ENCODE measurements around the gene GRM7. TPM values are rescaled to one million over a fixed set of nuclear protein-coding genes. Genes with fewer than 3 reads are reported as not detected.

GRM7 gene
- total RNA-seq, 1 experiment from 2014 or later, result not detected

- Histone ChIP-seq H3K9me2 (replicated peaks; ENCODE audit: low read length) (no peaks in the 10 kb centered on the region), H2AFZ (ENCODE audit: low read length) (no peak overlapping the region), H3K27ac (ENCODE audit: low read length) (no peak overlapping the region), H3K9ac (ENCODE audit: low read length) (no peak overlapping the region), H3K4me1 (ENCODE audit: insufficient read depth, low read length) (no peaks in the 10 kb centered on the region), H3K9me3 (ENCODE audit: low read length) (peaks cover 22% of the 10 kb centered on the region; the same call in 1 of the 2 replicates), H4K20me1 (ENCODE audit: low read length) (no peaks in the 10 kb centered on the region), H3K4me2 (ENCODE audit: low read length) (no peak overlapping the region), H3K27me3 (ENCODE audit: low read length) (no peaks in the 10 kb centered on the region), H3K79me2 (ENCODE audit: low read length) (no peaks in the 10 kb centered on the region), H3K36me3 (ENCODE audit: low read depth, low read length) (no peaks in the 10 kb centered on the region), H3K4me3 (ENCODE audit: low read length) (no peak overlapping the region), H3F3A (ENCODE audit: low read length, unreplicated experiment) (no peaks in the 10 kb centered on the region)
- intact Hi-C loops (cut with micrococcal nuclease), result no loop called here
- ChIA-PET CTCF (no interaction called here), POLR2A (ENCODE audit: unreplicated experiment) (no interaction called here)
- ATAC-seq (no peak), DNase-seq (no peak)
- TF ChIP-seq EZH2phosphoT487 (IDR thresholded peaks at IDR 0.05; ENCODE audit: borderline replicate concordance, low read length), result no peak
- TF ChIP-seq CTCF (conservative IDR thresholded peaks at IDR 0.05; ENCODE audit: low read depth, low read length), result no peak
- no peak for TF ChIP-seq EZH2 (IDR thresholded peaks at IDR 0.05; ENCODE audit: low read length, unreplicated experiment)
- no TSS peak for BruUV-seq (replicated peaks)
Measured at GRCh38 chr3:7574435-7574834, 713.5 kb downstream of the GRM7 start.

- H2AFZ ChIP-seq (ENCODE audit: low read length), result no peak overlapping the region
- no peaks in the 10 kb centered on the region for H3K9me2 ChIP-seq (replicated peaks; ENCODE audit: low read length)
- ATAC-seq, result no peak
- no peaks in the 10 kb centered on the region for H3K27me3 ChIP-seq (ENCODE audit: low read length)
- no peaks in the 10 kb centered on the region for H3K79me2 ChIP-seq (ENCODE audit: low read length)
- ChIA-PET CTCF (no interaction called here), POLR2A (ENCODE audit: unreplicated experiment) (no interaction called here)
- H4K20me1 ChIP-seq (ENCODE audit: low read length), result no peaks in the 10 kb centered on the region
- TF ChIP-seq EZH2phosphoT487 (IDR thresholded peaks at IDR 0.05; ENCODE audit: borderline replicate concordance, low read length), result no peak
- no peak for TF ChIP-seq EZH2 (IDR thresholded peaks at IDR 0.05; ENCODE audit: low read length, unreplicated experiment)
- H3K4me3 ChIP-seq (ENCODE audit: low read length), result no peak overlapping the region
- BruUV-seq (replicated peaks), result no TSS peak
- no peaks in the 10 kb centered on the region for H3K4me1 ChIP-seq (ENCODE audit: insufficient read depth, low read length)
- no peak overlapping the region for H3K27ac ChIP-seq (ENCODE audit: low read length)
- peaks cover 30% of the 10 kb centered on the region; the same call in 1 of the 2 replicates for H3K9me3 ChIP-seq (ENCODE audit: low read length)
- H3K36me3 ChIP-seq (ENCODE audit: low read depth, low read length), result no peaks in the 10 kb centered on the region
- DNase-seq, result no peak
- intact Hi-C loops (cut with micrococcal nuclease), result no loop called here
- no peaks in the 10 kb centered on the region for H3F3A ChIP-seq (ENCODE audit: low read length, unreplicated experiment)
- H3K4me2 ChIP-seq (ENCODE audit: low read length), result no peak overlapping the region
- no peak overlapping the region for H3K9ac ChIP-seq (ENCODE audit: low read length)
Measured at GRCh38 chr3:7576071-7576470, 715.2 kb downstream of the GRM7 start.

GRCh38 chr3:7576506-7576905 lies 715.6 kb downstream of the GRM7 start:
- no peak overlapping the region for H3K4me3 ChIP-seq (ENCODE audit: low read length)
- H3K27me3 ChIP-seq (ENCODE audit: low read length), result no peaks in the 10 kb centered on the region
- intact Hi-C loops (cut with micrococcal nuclease), result no loop called here
- no peaks in the 10 kb centered on the region for H3K4me1 ChIP-seq (ENCODE audit: insufficient read depth, low read length)
- no peaks in the 10 kb centered on the region for H3K79me2 ChIP-seq (ENCODE audit: low read length)
- peaks cover 30% of the 10 kb centered on the region; the same call in 1 of the 2 replicates for H3K9me3 ChIP-seq (ENCODE audit: low read length)
- H3F3A ChIP-seq (ENCODE audit: low read length, unreplicated experiment), result no peaks in the 10 kb centered on the region
- CTCF ChIA-PET, result no interaction called here
- TF ChIP-seq EZH2phosphoT487 (IDR thresholded peaks at IDR 0.05; ENCODE audit: borderline replicate concordance, low read length), result no peak
- TF ChIP-seq CTCF (conservative IDR thresholded peaks at IDR 0.05; ENCODE audit: low read depth, low read length), result no peak
- TF ChIP-seq EZH2 (IDR thresholded peaks at IDR 0.05; ENCODE audit: low read length, unreplicated experiment), result no peak
- BruUV-seq (replicated peaks), result no TSS peak
- H3K36me3 ChIP-seq (ENCODE audit: low read depth, low read length), result no peaks in the 10 kb centered on the region
- ATAC-seq (no peak), DNase-seq (no peak)
- POLR2A ChIA-PET (ENCODE audit: unreplicated experiment), result no interaction called here
- H3K4me2 ChIP-seq (ENCODE audit: low read length), result no peak overlapping the region
- no peaks in the 10 kb centered on the region for H3K9me2 ChIP-seq (replicated peaks; ENCODE audit: low read length)
- no peak overlapping the region for H3K27ac ChIP-seq (ENCODE audit: low read length)
- H3K9ac ChIP-seq (ENCODE audit: low read length), result no peak overlapping the region
- no peak overlapping the region for H2AFZ ChIP-seq (ENCODE audit: low read length)
- no peaks in the 10 kb centered on the region for H4K20me1 ChIP-seq (ENCODE audit: low read length)

All from PC-3 (cell line).